NOMO-1 treated with DMSO at 0.1 percent for 48 hours (cell line): Measurements from ENCODE around the gene P3H3.

ENCODE experiments used
- DNase-seq: peaks from one replicate; lab custom pipeline; 2025; ENCODE audit not compliant: unreplicated experiment; lab: John Stamatoyannopoulos, UW

The P3H3 gene

DNA sequence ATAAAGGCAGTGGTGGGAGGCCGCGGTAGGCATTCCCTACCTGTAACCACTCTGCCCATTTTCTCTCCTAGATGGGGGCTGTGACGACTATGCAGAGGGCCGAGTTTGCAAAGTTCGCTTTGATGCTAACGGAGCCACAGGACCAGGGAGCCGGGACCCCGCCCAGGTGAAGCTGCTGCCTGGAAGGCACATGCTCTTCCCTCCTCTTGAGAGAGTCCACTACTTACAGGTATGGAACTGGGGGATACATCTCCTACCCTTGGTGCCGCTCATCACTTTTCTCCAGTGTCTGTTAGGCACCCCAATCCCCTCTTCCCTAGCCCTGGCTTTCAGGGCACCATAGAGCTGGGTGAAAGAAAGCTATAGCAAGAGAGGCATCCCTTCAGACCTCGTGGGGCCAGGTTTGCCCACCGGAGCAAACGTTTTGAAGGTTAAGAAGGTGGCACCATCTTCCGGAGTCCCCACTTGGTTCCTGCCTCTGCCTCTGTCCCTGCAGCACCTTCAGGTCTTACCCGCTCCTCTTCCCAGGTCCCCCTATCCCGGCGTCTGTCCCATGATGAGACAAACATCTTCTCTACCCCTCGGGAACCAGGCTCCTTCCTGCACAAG is 2.0 kb upstream of the P3H3 start:
- no peak for DNase-seq

DNA sequence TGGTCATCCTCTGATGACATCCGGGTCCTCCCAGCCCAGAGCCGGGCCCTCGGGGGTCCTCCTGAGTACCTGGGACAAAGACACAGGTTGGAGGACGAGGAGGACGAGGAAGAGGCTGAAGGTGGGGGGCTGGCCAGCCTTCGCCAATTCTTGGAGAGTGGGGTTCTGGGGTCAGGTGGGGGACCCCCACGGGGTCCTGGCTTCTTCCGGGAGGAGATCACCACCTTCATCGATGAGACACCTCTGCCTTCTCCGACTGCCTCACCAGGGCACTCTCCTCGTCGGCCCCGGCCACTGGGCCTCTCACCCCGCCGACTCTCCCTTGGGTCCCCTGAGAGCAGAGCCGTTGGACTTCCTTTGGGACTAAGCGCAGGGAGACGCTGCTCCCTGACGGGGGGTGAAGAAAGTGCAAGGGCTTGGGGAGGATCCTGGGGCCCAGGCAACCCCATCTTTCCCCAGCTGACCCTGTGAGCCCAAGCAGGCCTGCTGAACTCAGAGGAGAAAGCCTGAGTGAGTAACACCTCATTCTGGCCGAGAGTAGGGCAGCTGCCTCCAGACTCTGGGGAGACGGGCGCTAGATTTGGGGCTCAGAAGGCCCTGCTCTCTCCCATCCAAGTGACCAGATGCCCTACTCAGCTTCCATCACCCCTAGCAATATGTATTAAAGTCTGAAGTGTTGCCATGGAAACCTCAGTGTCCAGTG is 1.3 kb upstream of the P3H3 start:
- DNase-seq: no peak

DNA sequence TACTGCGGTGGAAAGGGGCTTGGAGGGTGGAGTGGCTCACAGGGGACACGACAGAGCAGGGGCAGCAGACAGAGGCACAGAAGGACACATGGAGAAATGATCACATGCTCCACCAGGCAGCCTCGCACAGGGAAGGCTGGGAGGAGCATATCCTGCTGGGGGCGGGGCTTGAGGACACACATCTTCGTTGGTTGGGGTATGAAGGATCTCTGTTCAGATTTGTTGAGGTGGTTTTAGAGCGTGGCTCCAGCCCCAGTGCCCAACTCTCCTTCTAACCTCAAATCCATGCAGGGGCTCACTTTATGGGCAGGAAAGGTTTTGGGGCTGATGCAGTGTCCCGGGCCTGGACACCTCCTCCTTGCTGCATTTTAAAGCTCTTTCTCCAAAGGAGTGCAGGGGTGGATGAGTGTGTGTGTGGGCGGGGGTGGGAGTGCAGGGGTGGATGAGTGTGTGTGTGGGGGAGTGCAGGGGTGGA is 733 bp upstream of the P3H3 start:
- DNase-seq: no peak

DNA sequence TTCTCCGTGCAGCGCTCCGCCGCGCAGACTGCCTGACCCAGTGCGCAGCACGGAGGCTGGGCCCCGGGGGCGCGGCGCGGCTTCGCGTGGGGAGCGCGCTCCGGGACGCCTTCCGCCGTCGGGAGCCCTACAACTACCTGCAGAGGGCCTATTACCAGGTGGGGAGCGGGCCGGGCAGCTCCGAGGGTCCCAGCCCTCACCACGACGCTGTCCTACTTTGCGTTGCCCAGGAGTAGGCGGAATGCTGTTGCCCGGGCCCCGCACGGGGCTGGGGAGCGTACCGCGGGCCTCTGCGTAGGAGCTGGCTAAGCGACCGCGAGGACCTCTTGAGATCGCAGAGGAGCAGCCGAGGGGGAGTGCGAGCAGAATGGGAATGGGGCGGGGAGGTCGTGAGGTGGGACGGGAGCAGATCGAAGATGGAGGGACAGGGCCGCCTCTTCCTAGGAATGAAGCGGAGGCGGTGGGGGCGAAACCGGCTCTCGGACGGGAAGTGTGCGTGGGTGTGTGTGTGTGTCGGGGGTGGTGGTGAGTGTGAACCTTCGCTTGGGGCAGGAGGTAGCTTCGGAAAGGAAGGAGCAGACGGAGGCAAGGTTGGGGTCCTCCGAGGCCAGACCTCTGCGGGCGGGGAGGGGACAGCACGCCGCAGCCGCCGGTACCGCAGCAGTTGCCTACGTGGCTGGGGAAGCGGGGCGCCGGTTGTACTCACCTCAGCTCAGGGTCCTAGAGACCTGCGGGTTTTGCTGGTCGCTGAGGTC is 751 bp downstream of the P3H3 start:
- DNase-seq: no peak

DNA sequence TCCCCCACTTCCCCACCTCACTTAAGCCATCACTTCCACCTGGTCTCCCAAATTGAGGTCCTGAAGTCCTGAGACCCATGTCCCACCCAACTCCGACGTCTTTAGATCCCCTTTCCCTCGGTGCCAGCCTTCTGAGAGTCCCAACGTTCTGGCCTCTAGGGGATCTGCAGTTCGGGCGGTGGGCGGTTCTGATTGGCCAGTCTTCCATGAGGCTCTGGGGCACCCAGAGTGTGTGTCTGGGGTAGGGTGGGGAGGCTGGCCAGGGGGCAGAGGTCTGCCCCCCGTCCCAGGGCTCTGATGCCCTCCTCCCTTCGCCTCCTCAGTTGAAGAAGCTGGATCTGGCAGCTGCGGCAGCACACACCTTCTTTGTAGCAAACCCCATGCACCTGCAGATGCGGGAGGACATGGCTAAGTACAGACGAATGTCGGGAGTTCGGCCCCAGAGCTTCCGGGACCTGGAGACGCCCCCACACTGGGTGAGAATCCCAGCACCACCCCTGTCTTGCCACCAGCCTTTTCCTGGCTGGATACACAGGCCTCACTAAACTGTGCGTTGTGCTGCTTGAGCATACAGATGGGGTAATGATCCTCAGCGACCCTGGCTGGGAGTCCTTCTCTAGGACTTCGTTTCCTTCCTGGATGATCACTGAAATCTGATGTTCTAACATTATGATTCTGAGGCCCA is 1.5 kb downstream of the P3H3 start:
- no peak for DNase-seq

DNA sequence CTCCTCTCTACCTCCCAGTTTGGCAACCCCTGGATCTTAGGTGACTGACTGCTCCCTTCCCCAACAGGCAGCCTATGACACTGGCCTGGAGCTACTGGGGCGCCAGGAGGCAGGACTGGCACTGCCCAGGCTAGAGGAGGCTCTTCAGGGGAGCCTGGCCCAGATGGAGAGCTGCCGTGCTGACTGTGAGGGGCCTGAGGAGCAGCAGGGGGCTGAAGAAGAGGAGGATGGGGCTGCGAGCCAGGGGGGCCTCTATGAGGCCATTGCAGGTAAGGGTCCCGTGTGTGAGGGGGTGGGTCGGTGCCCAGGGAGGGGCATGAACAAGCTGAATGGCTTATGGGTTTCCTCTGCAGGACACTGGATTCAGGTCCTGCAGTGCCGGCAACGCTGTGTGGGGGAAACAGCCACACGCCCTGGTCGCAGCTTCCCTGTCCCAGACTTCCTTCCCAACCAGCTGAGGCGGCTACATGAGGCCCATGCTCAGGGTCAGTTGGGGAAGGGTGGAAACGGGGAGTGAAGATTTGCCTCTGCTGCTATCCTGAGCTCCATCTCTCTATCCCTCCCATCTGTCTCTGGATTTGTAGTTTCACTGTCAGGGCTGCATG is 2.2 kb downstream of the P3H3 start:
- no peak for DNase-seq

DNA sequence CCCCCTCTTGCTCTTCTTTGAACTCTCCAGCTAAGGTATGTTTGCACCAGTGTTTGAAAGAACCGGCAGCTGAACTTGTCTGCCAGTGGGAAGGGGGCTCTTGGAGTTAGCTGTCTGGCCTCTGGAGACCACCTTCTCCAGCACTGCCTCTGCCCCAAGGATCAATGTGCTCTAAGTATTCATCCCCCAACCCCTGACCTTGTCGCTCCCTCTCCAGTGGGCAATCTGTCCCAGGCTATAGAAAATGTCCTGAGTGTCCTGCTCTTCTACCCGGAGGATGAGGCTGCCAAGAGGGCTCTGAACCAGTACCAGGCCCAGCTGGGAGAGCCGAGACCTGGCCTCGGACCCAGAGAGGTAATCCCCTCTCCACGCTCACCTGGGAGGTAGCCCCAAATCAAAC is 2.8 kb downstream of the P3H3 start:
- DNase-seq: no peak

DNA sequence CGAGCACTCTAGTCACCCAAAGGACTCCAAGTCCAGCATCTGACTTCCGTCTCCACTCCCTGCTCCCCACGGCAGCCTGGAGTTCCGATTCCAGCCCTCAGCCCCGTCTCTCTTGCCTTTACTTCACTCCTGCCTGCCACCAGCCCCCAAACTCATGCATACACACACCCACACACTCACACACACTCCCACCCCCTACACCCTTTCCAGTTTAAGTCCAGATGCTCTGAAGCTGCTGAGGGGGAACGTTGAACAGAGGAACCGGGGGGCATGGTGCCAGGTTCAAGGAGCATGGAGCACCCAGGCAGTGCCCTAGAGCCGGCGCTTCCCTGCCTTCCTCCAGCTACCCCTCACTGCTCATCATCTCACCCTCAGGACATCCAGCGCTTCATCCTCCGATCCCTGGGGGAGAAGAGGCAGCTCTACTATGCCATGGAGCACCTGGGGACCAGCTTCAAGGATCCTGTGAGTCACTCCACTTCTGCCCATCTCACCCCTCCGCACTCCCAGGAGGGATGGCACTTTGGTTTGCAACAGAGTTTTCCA is 3.3 kb downstream of the P3H3 start:
- no peak for DNase-seq

DNA sequence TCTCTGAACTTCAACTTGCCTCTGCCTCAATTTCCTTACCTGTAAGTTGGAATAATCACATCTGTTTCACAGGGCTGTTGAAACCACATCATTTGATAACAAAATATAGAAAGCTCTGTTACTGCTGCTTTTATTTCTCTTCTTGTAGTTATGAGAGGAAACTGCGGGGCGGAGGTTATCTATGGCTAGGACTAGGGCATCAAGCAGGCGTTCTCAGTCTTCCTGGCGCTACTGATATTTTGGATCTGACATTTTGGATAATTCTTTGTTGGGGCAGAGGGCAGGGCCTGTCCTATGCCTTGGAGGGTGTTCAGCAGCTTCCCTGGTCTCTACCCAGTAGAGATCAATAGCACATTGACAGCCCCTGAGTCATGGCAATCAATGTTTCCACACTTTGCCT is 3.9 kb downstream of the P3H3 start:
- no peak for DNase-seq

DNA sequence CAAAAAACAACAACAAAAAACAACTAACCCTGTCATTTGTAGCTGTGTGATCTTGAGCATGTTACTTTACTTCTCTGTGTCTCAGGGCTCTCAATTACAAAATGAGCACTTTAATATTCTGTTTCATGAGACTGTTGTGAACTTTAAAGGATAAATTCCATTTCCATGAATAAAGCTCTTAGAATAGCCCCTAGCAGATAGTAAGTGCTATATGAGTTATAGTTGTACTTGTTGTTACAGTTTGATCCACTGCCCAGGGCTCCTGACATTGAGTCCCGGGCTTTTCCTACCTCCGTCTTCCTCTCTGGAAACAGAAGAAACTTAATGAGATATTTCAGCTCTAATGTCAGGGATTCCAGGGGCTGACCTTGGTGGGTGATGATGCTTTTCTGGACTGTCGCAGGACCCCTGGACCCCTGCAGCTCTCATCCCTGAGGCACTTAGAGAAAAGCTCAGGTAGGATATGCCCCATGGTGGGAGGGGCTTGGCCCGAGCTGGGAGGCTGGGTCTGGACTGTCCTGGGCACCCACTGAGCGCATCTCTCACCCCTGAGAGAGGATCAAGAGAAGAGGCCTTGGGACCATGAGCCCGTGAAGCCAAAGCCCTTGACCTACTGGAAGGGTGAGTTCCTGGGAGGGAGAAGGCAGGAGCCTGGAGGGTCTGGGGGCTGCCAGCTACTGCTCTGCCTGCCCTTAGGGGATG is 5.1 kb downstream of the P3H3 start:
- DNase-seq: no peak

DNA sequence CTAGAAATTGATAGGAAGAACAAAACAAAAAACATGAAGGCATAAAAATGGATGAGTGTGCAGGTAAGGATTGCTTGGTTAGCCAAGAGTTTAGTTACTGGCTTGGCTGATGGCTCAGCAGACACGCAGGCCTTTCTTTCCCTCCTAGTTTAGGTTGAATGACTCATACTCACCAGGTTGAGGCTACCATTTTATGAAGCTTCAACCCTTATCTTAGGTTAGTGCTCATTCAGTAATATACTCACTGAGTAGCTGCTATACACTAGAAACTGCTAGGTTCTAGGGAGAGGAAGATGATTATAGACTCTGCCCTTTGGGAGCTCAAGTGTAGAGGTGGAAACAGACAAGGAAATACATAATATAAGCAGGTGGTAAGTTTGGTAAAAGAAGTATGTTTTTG is 6.0 kb downstream of the P3H3 start:
- DNase-seq: no peak

DNA sequence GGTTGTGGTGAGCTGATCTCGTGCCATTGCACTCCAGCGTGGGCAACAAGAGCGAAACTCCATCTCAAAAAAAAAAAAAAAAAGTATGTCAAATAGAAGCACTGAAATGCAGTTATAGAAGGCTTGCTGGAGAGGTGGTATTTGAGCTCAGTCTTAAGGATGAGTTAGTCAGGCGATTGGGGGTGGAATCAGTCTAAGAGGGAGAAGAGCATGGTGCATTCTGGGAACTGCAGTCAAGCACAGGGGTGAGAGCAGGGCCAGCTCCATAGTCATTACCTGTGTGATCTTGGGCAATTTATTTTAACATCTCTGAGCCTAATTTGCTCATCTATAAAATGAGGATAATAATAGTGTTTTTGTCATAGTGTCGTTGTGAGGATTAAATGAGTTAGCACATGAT is 6.7 kb downstream of the P3H3 start:
- DNase-seq: no peak

DNA sequence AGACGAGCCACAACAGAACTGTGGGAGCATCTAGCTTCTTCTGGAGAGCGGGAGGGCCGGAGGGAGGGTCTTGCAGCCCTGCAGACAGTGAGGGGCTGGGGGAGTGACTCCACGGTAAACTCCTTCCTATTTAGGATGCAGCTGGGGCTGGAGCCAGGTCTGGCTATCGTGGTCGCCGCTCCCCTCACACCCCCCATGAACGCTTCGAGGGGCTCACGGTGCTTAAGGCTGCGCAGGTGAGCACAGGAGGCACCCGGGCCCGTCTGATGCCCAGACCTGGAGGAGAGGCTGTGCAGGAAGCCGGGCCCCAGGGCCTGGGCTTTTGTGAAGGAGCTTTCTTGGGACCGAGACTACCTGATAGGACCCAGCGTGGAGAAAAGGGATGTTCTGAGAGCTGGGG is 8.6 kb downstream of the P3H3 start:
- DNase-seq: no peak

DNA sequence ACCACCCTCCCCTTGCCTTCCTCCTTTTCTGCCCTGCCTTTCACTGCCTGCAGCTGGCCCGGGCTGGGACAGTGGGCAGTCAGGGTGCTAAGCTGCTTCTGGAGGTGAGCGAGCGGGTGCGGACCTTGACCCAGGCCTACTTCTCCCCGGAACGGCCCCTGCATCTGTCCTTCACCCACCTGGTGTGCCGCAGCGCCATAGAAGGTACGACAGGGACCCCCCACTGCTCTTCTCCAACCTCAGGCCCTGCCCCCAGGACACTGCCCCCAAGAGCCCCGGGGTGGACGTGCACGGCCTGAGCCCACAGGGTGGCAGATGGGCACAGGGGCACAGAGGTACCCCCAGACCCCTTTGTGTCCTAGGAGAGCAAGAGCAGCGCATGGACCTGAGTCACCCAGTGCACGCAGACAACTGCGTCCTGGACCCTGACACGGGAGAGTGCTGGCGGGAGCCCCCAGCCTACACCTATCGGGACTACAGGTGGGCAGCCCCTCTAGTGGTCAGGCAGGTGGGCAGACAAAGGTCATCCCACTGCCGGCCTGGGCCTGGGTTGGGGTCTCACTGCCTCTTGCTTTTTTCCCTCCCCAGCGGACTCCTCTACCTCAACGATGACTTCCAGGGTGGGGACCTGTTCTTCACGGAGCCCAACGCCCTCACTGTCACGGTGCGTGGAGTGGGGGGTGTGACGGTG is 9.3 kb downstream of the P3H3 start:
- DNase-seq: no peak

DNA sequence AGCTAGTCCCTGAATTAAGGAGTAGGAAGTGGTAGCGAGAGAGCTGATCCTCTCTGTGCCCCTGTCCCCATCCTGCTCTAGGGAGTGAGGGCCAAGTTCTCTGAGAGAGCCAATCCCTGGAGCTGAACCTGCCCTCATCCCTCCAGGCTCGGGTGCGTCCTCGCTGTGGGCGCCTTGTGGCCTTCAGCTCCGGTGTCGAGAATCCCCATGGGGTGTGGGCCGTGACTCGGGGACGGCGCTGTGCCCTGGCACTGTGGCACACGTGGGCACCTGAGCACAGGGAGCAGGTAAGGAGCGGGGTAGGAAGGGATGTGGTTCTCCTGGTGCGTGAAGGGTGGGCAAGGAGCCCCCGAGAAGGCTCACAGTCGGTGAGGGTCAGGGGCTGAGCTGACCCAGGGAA is 10.6 kb downstream of the P3H3 start:
- no peak for DNase-seq

DNA sequence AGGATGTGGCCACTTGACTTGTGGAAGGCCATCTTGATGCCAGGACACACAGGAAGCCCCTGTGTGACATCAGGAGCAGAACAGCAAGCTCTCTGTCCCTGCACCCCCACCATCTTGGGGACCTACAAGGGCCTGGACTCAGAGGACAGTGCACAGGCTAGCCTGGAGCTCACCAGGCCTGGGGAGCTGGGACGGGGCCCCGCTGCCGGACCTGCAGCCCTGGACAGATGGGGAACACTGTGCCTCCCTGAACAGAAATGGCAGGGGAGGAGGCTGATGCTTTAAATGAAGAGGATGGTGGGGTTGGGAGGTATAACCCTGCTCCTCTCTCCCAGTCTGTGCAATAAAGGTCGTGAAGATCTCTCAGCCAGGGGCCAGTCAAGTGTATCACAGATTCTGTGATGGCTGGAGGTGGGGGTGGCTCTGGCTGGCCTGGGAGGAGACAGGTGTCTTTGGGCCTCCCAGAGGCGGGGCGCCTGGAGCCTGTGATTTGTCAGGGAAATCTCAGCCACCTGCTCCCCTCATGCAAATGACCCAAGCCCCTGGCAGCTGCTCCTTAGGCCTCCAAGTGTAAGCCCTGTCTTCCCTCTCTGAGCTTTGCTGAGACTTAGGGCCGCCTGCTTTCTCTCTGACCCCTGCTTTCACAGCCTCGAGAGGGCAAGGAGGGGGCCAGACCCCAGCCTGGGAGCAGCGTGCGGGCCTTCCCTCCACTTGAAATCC is 11.4 kb downstream of the P3H3 start:
- no peak for DNase-seq

DNA sequence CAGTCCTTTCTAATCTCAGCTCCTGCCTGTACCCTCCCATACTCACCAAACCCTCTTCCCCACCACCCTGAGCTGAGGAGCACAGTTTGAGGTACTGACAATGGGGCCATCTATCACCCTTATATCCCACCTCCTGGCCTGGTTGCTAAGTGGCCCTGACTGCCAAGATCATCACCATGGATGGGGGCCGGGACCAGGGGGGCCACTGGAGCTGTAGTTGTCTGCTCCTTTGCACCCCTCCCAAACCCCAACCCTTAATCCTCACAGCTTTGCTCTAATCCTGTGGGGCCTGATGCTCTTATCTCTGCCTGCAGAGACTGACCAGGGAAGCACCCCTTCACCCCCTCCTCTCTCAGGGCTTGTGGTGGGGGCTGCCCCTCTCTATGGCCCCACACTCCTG is 12.1 kb downstream of the P3H3 start:
- DNase-seq: no peak

DNA sequence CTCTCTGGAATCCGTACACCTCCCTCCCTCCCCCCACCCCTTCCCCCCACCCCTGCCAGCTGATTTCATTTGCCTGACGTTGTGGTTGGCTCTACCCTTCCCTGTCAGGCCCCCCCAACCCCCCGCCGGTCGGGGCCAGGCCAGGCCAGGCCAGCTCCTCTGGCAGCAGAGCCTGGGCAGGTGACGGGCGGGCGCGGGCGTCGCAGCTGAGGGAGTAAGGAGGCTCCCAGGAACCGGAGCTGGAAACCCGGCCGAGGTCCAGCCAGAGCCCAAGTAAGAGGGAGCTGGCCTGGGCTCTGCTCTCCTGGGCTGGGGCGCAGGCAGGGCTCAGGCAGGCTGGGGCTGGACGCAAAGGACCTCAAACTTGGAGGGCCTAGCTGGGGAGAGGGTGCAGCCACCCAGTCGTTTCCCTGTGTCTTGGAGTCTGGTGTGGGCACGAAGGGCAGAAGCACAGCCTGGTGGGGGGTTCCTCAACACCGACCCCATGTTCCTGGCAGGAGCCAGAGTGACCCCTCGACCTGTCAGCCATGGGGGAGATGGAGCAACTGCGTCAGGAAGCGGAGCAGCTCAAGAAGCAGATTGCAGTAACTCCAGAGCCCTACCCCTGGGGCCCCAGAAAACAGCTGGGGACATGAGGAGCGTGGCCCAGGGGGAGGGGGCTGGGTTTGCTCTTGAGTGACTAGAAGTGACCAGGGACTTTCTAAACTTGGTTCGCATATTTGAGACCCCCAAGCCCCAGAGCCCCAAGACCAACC is 12.7 kb downstream of the P3H3 start, which contains the start of gene GNB3:
Gene GNB3, plus strand, starts transcription at position 165 of the 755 bp plus-strand sequence. Its CDS starts 363 bp downstream, at position 528.
- no peak for DNase-seq
